ENCODE measurements around the gene PDIK1L. TPM values are rescaled to one million over a fixed set of nuclear protein-coding genes. Genes with fewer than 3 reads are reported as not detected.
"Not testable (repeated sequence)": the region's sequence is repeated elsewhere in the genome, so short reads cannot be mapped to it uniquely, and the experiment has no call there.

Gene PDIK1L
- polyA plus RNA-seq, 3 donors from 2014 or later: 0.89 to 3.3 (median 2.3) TPM

- H3K27ac Mint-ChIP-seq: no peak overlapping the region
- H3K9me3 Mint-ChIP-seq: no peaks in the 10 kb centered on the region
- peaks cover 2 to 11% (median 5%) of the 10 kb centered on the region in 3 donors for H3K27me3 Mint-ChIP-seq (ENCODE audit: low read depth in 3 of 3)
- no peaks in the 10 kb centered on the region for H3K4me1 Mint-ChIP-seq
- DNase-seq: no peak
- H3K36me3 Mint-ChIP-seq: no peaks in the 10 kb centered on the region
- no peak overlapping the region for H3K4me3 Mint-ChIP-seq
These were observed 13.9 kb upstream of the PDIK1L start for GRCh38 chr1:26097696-26098095.

DNA sequence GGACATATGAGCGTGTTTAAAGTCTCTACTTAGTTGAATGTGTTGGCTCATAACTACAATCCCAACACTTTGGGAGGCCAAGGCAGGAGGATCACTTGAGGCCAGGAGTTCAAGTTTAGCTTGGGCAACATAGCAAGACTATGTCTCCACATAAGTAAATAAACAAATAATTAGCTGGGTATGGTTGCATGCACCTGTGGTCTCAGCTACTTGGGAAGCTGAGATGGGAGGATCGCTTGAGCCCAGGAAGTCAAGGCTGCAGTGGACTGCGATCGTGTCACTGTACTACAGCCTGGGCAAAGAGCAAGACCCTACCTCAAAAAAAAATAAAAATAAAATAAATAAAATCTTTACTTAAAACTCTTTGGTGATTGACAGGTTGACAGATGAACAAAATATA, 13.0 kb upstream of the PDIK1L start:
- Mint-ChIP-seq H3K36me3 (no peaks in the 10 kb centered on the region), H3K27me3 (ENCODE audit: low read depth in 3 of 3) (peaks cover 2 to 13% (median 2%) of the 10 kb centered on the region in 3 donors), H3K4me3 (no peak overlapping the region), H3K9me3 (no peaks in the 10 kb centered on the region), H3K27ac (no peak overlapping the region), H3K4me1 (no peaks in the 10 kb centered on the region)
- DNase-seq: no peak

DNA sequence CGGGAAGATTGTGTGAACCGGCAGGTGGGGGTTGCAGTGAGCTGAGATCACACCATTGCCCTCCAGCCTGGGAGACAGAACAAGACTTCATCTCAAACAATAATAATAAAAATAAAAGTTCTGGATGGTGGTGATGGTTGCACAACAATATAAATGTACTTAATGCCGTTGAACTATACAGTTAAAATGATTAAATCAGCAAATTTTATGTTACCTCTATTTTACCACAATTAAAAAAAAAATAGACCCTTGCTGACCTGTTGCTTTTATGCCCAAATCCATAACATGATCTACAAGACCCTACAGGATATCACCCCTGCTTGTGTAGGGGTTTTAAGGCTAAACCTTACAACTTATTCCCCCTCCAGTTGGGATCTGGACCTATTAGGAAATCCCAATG, 11.8 kb upstream of the PDIK1L start:
- no peaks in the 10 kb centered on the region for H3K4me1 Mint-ChIP-seq
- H3K9me3 Mint-ChIP-seq: no peaks in the 10 kb centered on the region
- no peak overlapping the region for H3K27ac Mint-ChIP-seq
- peaks cover 0 to 9% (median 3%) of the 10 kb centered on the region in 3 donors for H3K27me3 Mint-ChIP-seq (ENCODE audit: low read depth in 3 of 3)
- no peak for DNase-seq
- H3K4me3 Mint-ChIP-seq: no peak overlapping the region
- H3K36me3 Mint-ChIP-seq: no peaks in the 10 kb centered on the region

- H3K4me3 Mint-ChIP-seq; DNase-seq; H3K36me3 Mint-ChIP-seq; H3K27ac Mint-ChIP-seq; H3K27me3 Mint-ChIP-seq (ENCODE audit: low read depth in 3 of 3); H3K9me3 Mint-ChIP-seq; H3K4me1 Mint-ChIP-seq: not testable (repeated sequence)
These were observed 11.4 kb upstream of the PDIK1L start for GRCh38 chr1:26100204-26100603.

- no peak for DNase-seq
- Mint-ChIP-seq H3K27ac (no peak overlapping the region), H3K4me1 (no peaks in the 10 kb centered on the region), H3K4me3 (no peak overlapping the region), H3K36me3 (no peaks in the 10 kb centered on the region), H3K9me3 (no peaks in the 10 kb centered on the region), H3K27me3 (ENCODE audit: low read depth in 3 of 3) (peaks cover 0 to 9% (median 6%) of the 10 kb centered on the region in 3 donors)
These were observed 9.5 kb upstream of the PDIK1L start for GRCh38 chr1:26102119-26102518.

GRCh38 chr1:26102526-26102925, 9.1 kb upstream of the PDIK1L start:
- Mint-ChIP-seq H3K27me3 (ENCODE audit: low read depth in 3 of 3) (peaks cover 0 to 9% (median 6%) of the 10 kb centered on the region in 3 donors), H3K9me3 (no peaks in the 10 kb centered on the region), H3K36me3 (no peaks in the 10 kb centered on the region), H3K4me3 (no peak overlapping the region), H3K27ac (no peak overlapping the region), H3K4me1 (no peaks in the 10 kb centered on the region)
- DNase-seq: no peak

DNA sequence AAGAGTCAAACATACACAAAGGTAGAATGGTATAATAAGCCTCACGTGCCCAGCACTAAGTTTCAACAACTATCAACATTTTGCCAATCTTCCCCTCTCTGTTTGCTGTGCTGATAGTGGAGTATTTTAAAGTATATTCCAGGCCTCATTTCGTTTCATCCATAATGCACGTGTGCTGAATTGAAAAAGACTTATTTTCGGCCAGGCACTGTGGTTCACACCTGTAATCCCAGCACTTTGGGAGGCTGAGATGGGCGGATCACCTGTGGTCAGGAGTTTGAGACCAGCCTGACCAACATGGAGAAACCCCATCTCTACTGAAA, 6.4 kb upstream of the PDIK1L start:
- not testable (repeated sequence) for H3K9me3 Mint-ChIP-seq; H3K4me1 Mint-ChIP-seq; H3K27ac Mint-ChIP-seq; H3K27me3 Mint-ChIP-seq (ENCODE audit: low read depth in 3 of 3); H3K4me3 Mint-ChIP-seq; DNase-seq; H3K36me3 Mint-ChIP-seq

- peaks cover 2 to 20% (median 13%) of the 10 kb centered on the region in 3 donors for H3K27me3 Mint-ChIP-seq (ENCODE audit: low read depth in 3 of 3)
- H3K4me3 Mint-ChIP-seq: peak overlapping the region; percentile 87 to 93 (median 90)
- peak overlapping the region in 5 of 6 donors; percentile 28 to 93 (median 85) for H3K27ac Mint-ChIP-seq
- no peak for DNase-seq
- peaks cover 0 to 4% (median 3%) of the 10 kb centered on the region in 3 donors for H3K36me3 Mint-ChIP-seq
- H3K4me1 Mint-ChIP-seq: peaks cover 16 to 23% of the 10 kb centered on the region in 2 donors
- H3K9me3 Mint-ChIP-seq: no peaks in the 10 kb centered on the region
These were observed 2.1 kb upstream of the PDIK1L start for GRCh38 chr1:26109229-26110164.

GRCh38 chr1:26110731-26111529, 694 bp upstream of the PDIK1L start:
- Mint-ChIP-seq H3K27me3 (ENCODE audit: low read depth in 3 of 3) (peaks cover 2 to 15% (median 13%) of the 10 kb centered on the region in 3 donors), H3K4me3 (peak overlapping the region; percentile 87 to 93 (median 90)), H3K4me1 (peaks cover 16 to 23% of the 10 kb centered on the region in 2 donors), H3K36me3 (peaks cover 0 to 9% (median 5%) of the 10 kb centered on the region in 3 donors), H3K9me3 (no peaks in the 10 kb centered on the region), H3K27ac (peak overlapping the region; percentile 72 to 93 (median 84))
- DNase-seq: peak; percentile 73 to 75 (median 74)

DNA sequence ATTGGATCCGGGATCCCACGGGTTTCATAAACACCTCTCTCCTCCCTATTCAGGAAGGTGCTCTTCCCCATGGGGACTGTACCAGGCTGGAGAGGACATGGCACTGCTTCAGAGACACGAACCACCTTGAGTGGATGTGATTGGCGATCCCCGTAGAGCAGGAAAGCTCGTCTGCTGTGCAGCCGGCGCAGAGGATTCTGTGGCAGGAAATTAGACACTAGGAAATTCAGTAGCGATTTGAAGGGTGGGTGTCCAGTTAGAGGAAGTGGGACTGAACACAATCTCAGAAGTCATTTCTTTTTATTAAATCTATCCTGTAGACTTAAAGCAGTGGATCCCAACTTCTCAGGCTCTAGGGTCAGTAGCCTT, 767 bp downstream of the PDIK1L start:
- H3K27me3 Mint-ChIP-seq (ENCODE audit: low read depth in 3 of 3): peaks cover 2 to 15% (median 13%) of the 10 kb centered on the region in 3 donors
- H3K27ac Mint-ChIP-seq: peak overlapping the region; percentile 72 to 91 (median 86)
- H3K4me1 Mint-ChIP-seq: peaks cover 16 to 23% of the 10 kb centered on the region in 2 donors
- H3K36me3 Mint-ChIP-seq: peaks cover 2 to 11% (median 8%) of the 10 kb centered on the region in 3 donors
- DNase-seq: no peak
- H3K9me3 Mint-ChIP-seq: no peaks in the 10 kb centered on the region
- peak overlapping the region; percentile 86 to 93 (median 90) for H3K4me3 Mint-ChIP-seq

DNA sequence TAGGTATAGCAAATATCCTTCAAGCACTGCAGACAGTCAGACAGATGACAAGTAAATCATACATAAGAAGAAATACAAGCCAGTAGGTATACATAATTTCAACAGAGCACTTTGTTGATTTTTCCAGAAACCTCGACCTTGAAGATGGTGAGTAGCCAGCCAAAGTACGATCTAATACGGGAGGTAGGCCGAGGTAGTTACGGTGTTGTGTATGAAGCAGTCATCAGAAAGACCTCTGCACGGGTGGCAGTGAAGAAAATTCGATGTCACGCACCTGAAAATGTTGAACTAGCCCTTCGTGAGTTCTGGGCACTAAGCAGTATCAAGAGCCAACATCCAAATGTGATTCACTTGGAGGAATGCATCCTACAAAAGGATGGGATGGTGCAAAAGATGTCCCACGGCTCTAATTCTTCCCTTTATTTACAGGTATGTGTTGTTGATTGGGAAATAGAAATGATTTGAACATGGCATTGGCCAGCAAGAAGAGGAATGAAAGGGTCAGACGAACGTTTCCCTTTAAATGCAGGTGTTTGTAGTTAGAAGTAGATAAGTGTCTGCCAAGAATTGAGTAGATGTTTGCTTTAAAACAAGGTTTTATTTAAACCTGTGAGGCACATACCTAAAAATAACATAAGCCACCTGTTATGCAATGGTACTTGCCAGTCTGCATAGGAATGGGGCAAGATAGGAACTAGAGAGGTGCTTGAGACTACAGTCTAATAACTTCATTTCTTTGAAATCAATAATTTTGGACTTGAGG, 2.7 kb downstream of the PDIK1L start:
- no peak for DNase-seq
- H3K9me3 Mint-ChIP-seq: no peaks in the 10 kb centered on the region
- peaks cover 2 to 13% (median 10%) of the 10 kb centered on the region in 3 donors for H3K27me3 Mint-ChIP-seq (ENCODE audit: low read depth in 3 of 3)
- peak overlapping the region in 2 of 5 donors; percentile 11 to 42 for H3K4me3 Mint-ChIP-seq
- peaks cover 15 to 20% (median 16%) of the 10 kb centered on the region in 3 donors for H3K36me3 Mint-ChIP-seq
- H3K4me1 Mint-ChIP-seq: peaks cover 16 to 23% of the 10 kb centered on the region in 2 donors
- no peak overlapping the region for H3K27ac Mint-ChIP-seq

GRCh38 chr1:26119892-26120608, 8.4 kb downstream of the PDIK1L start:
- H3K36me3 Mint-ChIP-seq: peaks cover 31 to 38% (median 36%) of the 10 kb centered on the region in 3 donors
- H3K27me3 Mint-ChIP-seq (ENCODE audit: low read depth in 3 of 3): peaks cover 0 to 4% (median 0%) of the 10 kb centered on the region in 3 donors
- DNase-seq: no peak
- H3K9me3 Mint-ChIP-seq: no peaks in the 10 kb centered on the region
- no peaks in the 10 kb centered on the region for H3K4me1 Mint-ChIP-seq
- H3K4me3 Mint-ChIP-seq: no peak overlapping the region
- H3K27ac Mint-ChIP-seq: no peak overlapping the region

Data from immature natural killer cell (primary cell).